Effector CD8-positive, alpha-beta T cell (primary cell): Measurements from ENCODE around the gene AKT3.

Experiments
- DNase-seq: peaks from one replicate; lab custom pipeline; 2025; lab: John Stamatoyannopoulos, UW

The AKT3 gene

GRCh38 chr1:243462929-243463697 lies 386.9 kb downstream of the AKT3 start:
- DNase-seq, result no peak

GRCh38 chr1:243461700-243462099 lies 388.3 kb downstream of the AKT3 start:
- no peak for DNase-seq

- DNase-seq, result no peak
Observed at GRCh38 chr1:243459059-243459458, 391.0 kb downstream of the AKT3 start.

GRCh38 chr1:243457363-243457982 lies 392.6 kb downstream of the AKT3 start:
- no peak for DNase-seq

- no peak for DNase-seq
Observed at GRCh38 chr1:243455760-243456651, 394.0 kb downstream of the AKT3 start.

GRCh38 chr1:243454328-243454997 lies 395.6 kb downstream of the AKT3 start:
- no peak for DNase-seq

- no peak for DNase-seq
Observed at GRCh38 chr1:243452092-243452491, 398.0 kb downstream of the AKT3 start.

GRCh38 chr1:243449373-243449772 lies 400.7 kb downstream of the AKT3 start:
- DNase-seq, result no peak

- DNase-seq, result no peak
Observed at GRCh38 chr1:243447844-243448243, 402.2 kb downstream of the AKT3 start.

GRCh38 chr1:243447347-243447746 lies 402.7 kb downstream of the AKT3 start:
- DNase-seq, result no peak

- no peak for DNase-seq
Observed at GRCh38 chr1:243443557-243443956, 406.5 kb downstream of the AKT3 start.

GRCh38 chr1:243441601-243442000 lies 408.4 kb downstream of the AKT3 start:
- no peak for DNase-seq

GRCh38 chr1:243440406-243440805 lies 409.6 kb downstream of the AKT3 start:
- no peak for DNase-seq

GRCh38 chr1:243438815-243439214 lies 411.2 kb downstream of the AKT3 start:
- no peak for DNase-seq
